Suprapubic skin (tissue), 4 donors: ENCODE data around the gene FKBP9. TPM values are rescaled to one million over a fixed set of nuclear protein-coding genes. Genes with fewer than 3 reads are reported as not detected.
"Not testable (repeated sequence)": the region's sequence is repeated elsewhere in the genome, so short reads cannot be mapped to it uniquely, and the experiment has no call there.

Experiments
- DNase-seq, 2 donors: peaks; one replicate each; pipeline ENCODE4 v3.0.0-alpha.2; 2019; ENCODE audit warnings: low spot score in 2 of 2
- H3K27ac ChIP-seq: fragments of 200-600 bp; sonication (generic); one replicate; pipeline ENCODE4 v1.5.1; 2019
- H3K27me3 ChIP-seq: fragments of 200-600 bp; sonication (generic); one replicate; pipeline ENCODE4 v1.5.1; 2019
- H3K36me3 ChIP-seq: fragments of 200-600 bp; sonication (generic); one replicate; pipeline ENCODE4 v1.5.1; 2019
- H3K4me1 ChIP-seq: fragments of 200-600 bp; sonication (generic); one replicate; pipeline ENCODE4 v1.5.1; 2019
- H3K4me3 ChIP-seq: fragments of 200-600 bp; sonication (generic); one replicate; pipeline ENCODE4 v1.5.1; 2019; ENCODE audit warnings: mild to moderate bottlenecking
- H3K9me3 ChIP-seq: fragments of 200-600 bp; sonication (generic); one replicate; pipeline ENCODE4 v1.5.1; 2019
- EP300 ChIP-seq: sonication (generic); formaldehyde crosslinking; IDR thresholded peaks from one replicate; pipeline ENCODE4 v1.6.1; 2017; ENCODE audit warnings: antibody characterized with exemption
- POLR2A ChIP-seq, 2 donors: fragments of 450-650 bp; IDR thresholded peaks; one replicate each; pipeline ENCODE4 v1.6.1; 2017; ENCODE audit warnings: antibody characterized with exemption in 2 of 2, mild to moderate bottlenecking in 2 of 2, moderate library complexity in 2 of 2
- POLR2AphosphoS5 ChIP-seq, 3 donors: sonication (generic); formaldehyde crosslinking; IDR thresholded peaks; one replicate each; pipeline ENCODE4 v1.6.1; 2017; ENCODE audit warnings: antibody characterized with exemption in 3 of 3
- WGBS: methylation state at CpG from one replicate; pipeline ENCODE4 v1.1.5; 2018; 5-methylcytosine and 5-hydroxymethylcytosine counted together
- total RNA-seq, 4 donors: library from RNA; depleted of rRNA; stranded (reverse); fragments of >200 nt; gene quantifications; one replicate each; pipeline ENCODE4 v1.1.0, GENCODE V29; 2016
- TF ChIP-seq, protein P1 (sequence below), 2 donors: fragments of 200-600 bp in 1 of 2; fragments of 450-650 bp in 1 of 2; sonication (generic) in 1 of 2; IDR thresholded peaks; one replicate each; pipeline ENCODE4 v1.5.1; 2016 to 2019; ENCODE audit warnings: antibody characterized with exemption in 2 of 2, mild to moderate bottlenecking in 1 of 2, moderate library complexity in 1 of 2

The FKBP9 gene
- total RNA-seq, 4 donors from 2014 or later = 79.7 to 131 (median 93.5) TPM

DNA sequence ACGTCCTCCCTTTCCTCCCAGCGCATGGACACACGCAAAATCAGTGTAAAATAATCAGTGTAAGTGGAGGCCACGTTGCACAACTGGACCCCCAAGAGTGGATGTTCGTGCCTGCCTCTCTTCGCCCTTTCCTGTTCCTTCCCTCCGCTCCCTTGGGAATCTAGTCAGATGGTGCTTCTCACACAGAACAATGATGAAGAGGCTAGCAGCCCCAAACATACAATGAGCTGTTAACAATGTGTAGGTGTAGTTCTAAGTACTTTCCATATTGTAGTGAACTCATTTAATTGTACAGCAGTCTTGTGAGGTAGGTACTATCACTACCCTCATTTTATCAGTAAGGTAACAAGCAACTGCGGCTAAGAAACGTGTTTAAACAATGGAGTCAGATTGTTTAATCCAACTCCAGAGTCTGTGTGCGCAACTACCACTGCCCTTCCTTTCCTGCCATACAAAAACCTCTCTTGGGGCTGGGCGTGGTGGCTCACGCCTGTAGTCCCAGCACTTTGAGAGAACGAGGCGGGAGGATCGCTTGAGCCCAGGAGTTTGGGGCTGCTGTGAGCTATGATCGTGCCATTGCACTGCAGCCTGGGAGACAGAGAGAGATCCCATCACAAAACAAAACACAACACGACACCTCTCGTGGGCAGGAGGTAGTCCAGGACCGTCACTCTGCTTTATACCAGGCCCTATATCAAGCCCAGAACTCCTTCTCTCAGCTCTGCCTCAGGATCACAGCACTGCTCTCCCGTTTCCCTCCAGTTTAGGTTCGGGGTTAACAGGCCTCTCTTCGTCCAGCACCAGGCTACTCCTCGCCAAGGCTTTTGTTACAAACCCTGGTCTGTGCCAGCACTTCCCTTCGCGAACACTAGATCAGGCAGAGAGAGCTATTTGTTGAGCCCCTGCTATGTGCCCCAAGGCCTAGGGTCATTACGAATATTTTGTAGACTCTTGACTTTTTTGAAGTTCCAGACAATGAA lies 1.1 kb downstream of the FKBP9 start:
- H3K9me3 ChIP-seq = no peaks in the 10 kb centered on the region
- no peak for TF ChIP-seq POLR2AphosphoS5 (IDR thresholded peaks at IDR 0.05)
- no peak for TF ChIP-seq EP300
- no peak for TF ChIP-seq POLR2A (IDR thresholded peaks at IDR 0.05)
- TF ChIP-seq, protein P1, sequence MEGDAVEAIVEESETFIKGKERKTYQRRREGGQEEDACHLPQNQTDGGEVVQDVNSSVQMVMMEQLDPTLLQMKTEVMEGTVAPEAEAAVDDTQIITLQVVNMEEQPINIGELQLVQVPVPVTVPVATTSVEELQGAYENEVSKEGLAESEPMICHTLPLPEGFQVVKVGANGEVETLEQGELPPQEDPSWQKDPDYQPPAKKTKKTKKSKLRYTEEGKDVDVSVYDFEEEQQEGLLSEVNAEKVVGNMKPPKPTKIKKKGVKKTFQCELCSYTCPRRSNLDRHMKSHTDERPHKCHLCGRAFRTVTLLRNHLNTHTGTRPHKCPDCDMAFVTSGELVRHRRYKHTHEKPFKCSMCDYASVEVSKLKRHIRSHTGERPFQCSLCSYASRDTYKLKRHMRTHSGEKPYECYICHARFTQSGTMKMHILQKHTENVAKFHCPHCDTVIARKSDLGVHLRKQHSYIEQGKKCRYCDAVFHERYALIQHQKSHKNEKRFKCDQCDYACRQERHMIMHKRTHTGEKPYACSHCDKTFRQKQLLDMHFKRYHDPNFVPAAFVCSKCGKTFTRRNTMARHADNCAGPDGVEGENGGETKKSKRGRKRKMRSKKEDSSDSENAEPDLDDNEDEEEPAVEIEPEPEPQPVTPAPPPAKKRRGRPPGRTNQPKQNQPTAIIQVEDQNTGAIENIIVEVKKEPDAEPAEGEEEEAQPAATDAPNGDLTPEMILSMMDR (IDR thresholded peaks at IDR 0.05) = no peak
- 14% methylated on average over 23 of the region's 26 CpGs for WGBS
- H3K27ac ChIP-seq = peak overlapping the region; percentile 96
- no peaks in the 10 kb centered on the region for H3K27me3 ChIP-seq
- peaks cover 27% of the 10 kb centered on the region for H3K4me1 ChIP-seq
- no peaks in the 10 kb centered on the region for H3K36me3 ChIP-seq
- peak overlapping the region; percentile 99 for H3K4me3 ChIP-seq
- peak; percentile 79 to 85 for DNase-seq

DNA sequence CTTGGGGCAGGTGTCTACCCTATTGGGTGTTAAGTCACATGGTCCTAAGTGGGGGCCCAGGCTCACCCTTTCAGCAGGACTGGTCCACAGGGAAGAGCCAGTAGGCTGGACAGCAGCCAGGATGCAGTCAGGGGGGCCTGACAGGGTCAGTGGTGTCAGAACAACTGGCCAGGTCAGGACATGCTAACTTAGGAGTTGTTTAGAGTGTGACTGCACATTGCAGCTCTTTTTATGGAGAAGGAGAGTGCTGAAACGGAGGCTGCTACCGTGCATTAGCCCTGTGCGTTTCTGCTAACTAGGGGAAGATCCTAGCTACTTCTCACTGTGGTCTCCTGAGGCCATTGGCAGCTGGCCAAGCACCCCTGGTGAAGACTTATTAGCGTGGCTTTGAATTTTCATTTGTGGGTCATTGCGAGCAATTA lies 6.7 kb downstream of the FKBP9 start:
- peaks cover 30% of the 10 kb centered on the region for H3K4me1 ChIP-seq
- WGBS = 33% methylated on average over 5 of the region's 5 CpGs
- H3K9me3 ChIP-seq, H3K36me3 ChIP-seq, H3K27me3 ChIP-seq, DNase-seq, H3K27ac ChIP-seq, H3K4me3 ChIP-seq: not testable (repeated sequence)

DNA sequence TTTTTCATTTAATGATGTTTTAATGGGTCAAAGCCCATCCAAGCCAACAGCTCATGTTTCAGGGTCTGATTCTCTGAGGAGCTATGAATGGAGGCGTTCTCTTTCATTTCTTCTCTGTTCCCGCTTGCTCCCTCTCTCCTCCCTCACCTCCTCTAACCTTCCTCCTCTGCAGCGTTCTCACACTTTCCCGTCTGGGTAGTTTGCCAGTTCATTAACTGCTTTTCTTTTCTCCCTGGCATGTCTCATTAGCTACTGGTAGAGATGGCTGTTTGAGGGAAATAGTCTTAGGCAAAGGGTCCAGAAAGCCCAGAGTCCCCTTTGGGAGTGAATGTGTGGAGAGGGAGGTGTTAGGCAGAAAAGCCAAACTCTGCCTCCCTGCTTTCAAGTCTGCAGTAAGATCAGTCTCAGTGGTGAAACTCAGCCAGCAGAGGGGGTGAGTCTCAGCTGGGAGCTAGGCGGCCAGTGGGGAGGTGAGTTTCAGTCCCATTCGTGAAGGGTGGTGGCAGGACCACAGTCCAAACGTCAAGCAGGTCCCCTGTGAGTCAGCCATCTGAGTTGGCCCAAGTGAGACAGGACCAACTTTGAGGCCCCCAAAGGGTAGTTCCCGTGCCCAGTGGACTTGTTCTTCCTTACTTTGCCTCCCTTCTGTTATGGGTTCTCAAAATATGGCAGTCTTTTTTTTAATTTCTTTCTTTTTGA lies 7.4 kb downstream of the FKBP9 start:
- H3K36me3 ChIP-seq, H3K9me3 ChIP-seq, H3K4me3 ChIP-seq, H3K27me3 ChIP-seq, DNase-seq: not testable (repeated sequence)
- Histone ChIP-seq H3K27ac (peak overlapping the region; percentile 24), H3K4me1 (peaks cover 25% of the 10 kb centered on the region)
- TF ChIP-seq, protein P1 (IDR thresholded peaks at IDR 0.05) = peak in 1 of 2 donors; percentile 25
- WGBS = 15% methylated on average over 8 of the region's 8 CpGs

DNA sequence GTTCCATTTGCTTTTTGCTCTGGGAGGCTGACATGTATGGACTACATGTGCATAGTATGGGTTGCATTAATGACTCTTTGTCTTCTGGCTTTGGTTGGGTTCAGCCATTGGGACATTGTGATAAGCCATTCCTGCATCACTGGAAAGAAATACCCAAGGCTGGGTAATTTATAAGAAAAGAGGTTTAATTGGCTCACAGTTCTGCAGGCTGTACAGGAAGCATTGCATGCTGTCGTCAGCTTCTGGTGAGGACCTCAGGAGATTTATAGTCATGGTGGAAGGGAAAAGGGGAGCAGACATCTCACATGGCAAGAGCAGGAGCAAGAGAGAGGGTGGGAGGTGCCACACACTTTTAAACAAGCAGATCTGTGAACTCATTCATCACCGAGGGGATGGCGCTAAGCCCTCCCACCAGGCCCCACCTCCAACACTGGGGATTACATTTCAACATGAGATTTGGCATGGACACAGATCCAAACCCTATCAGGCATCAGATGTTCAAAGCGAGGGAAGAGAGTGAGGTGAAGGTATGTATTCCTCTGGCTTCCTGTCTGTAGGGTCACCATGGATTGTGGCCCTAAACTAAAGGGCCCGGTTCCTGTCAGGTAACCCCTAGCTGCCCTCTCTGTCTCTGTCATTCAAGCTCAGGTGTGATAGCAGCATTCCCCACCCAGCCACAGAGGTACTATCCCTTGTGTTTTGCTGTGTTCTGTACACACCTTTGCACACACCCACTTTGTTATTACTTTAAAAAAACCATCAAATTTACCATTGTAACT lies 9.4 kb downstream of the FKBP9 start:
- H3K4me1 ChIP-seq = peaks cover 21% of the 10 kb centered on the region
- 64% methylated on average over 4 of the region's 5 CpGs for WGBS
- not testable (repeated sequence) for H3K9me3 ChIP-seq, DNase-seq, H3K36me3 ChIP-seq, H3K27me3 ChIP-seq, H3K4me3 ChIP-seq, H3K27ac ChIP-seq

DNA sequence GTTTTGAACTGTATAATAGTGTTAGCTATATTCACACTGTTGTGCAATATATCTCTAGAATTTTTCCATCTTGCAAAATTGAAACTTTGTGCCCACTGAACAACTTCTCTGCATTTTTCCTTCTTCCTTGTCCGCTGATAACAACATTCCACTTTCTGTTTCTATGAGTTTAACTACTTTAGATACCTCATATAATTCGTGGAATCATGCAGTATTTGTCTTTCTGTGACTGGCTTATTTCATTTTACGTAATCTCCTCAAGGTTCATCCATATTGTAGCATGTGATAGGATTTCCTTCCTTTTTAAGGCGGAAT lies 10.0 kb downstream of the FKBP9 start:
- not testable (repeated sequence) for H3K4me3 ChIP-seq, H3K9me3 ChIP-seq, H3K27me3 ChIP-seq, DNase-seq, H3K27ac ChIP-seq, H3K36me3 ChIP-seq
- H3K4me1 ChIP-seq = peaks cover 24% of the 10 kb centered on the region
- WGBS = 87% methylated on average over 4 of the region's 4 CpGs

DNA sequence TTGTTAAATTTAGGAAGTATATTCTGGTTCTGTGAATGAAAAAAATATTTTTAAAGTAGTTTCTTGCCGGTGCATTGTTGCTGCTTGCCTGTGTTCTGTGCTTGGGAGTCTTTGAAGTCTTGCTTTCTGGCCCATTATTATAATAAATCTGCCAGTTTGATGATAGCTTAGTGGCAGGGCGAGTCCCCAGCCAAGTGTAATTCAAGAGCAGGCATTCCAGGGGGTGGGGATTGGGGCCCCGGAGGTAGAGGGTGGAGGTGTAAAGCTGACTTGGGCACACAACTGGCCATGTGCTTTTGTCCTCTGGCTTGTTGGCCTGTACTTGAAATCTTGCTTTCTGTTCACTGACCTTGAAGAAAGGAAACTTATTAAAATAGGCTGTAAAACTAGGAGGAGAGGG lies 14.7 kb downstream of the FKBP9 start:
- peaks cover 11% of the 10 kb centered on the region for H3K4me1 ChIP-seq
- not testable (repeated sequence) for H3K9me3 ChIP-seq, H3K4me3 ChIP-seq, H3K27me3 ChIP-seq, H3K27ac ChIP-seq, H3K36me3 ChIP-seq, DNase-seq
- 10% methylated on average over 3 of the region's 3 CpGs for WGBS

DNA sequence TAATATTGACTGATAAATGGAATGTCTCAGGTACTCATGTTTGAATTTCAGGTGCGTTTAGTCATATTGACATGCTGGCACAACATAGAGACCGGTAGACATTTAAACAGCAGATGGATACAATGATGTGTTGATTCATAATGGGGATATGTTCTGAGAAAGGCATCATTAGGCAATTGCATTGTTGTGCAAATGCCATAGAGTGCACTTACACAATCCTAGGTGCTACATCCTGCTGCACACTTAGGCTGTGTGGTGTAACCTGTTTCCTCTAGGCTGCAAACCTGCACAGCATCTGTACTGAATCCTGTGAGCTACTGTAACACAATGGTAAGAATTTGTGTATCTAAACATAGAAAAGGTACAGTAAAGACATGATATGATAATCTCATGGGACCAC lies 19.9 kb downstream of the FKBP9 start:
- DNase-seq, H3K4me3 ChIP-seq, H3K27me3 ChIP-seq, H3K9me3 ChIP-seq, H3K4me1 ChIP-seq, H3K27ac ChIP-seq, H3K36me3 ChIP-seq: not testable (repeated sequence)
- WGBS = 81% methylated on average over 2 of the region's 2 CpGs
- TF ChIP-seq POLR2AphosphoS5 (IDR thresholded peaks at IDR 0.05) = peak in 2 of 3 donors; percentile 27 to 28

DNA sequence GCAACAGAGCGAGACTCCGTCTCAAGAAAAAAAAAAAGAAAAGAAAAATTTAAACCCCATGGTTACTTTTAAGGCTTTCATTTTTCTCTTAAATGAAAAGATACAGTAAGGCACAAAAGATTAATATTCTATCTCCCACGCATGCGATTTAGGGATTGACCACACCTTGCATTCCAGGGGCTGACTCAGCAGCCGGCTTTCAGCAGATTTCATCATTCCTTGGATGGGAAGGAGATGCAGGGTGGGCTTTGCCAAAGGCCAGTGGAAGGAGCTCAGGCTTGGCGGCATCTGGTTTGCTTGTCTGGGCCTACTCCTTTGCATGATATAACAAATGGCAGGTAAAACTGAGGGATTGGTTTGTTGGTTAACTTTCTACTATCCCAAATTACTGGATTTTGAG lies 22.0 kb downstream of the FKBP9 start:
- 44% methylated on average over 6 of the region's 6 CpGs for WGBS
- not testable (repeated sequence) for H3K4me3 ChIP-seq, H3K9me3 ChIP-seq, H3K27ac ChIP-seq, H3K27me3 ChIP-seq, H3K36me3 ChIP-seq, H3K4me1 ChIP-seq
- peak in 1 of 2 donors; percentile 72 for DNase-seq

DNA sequence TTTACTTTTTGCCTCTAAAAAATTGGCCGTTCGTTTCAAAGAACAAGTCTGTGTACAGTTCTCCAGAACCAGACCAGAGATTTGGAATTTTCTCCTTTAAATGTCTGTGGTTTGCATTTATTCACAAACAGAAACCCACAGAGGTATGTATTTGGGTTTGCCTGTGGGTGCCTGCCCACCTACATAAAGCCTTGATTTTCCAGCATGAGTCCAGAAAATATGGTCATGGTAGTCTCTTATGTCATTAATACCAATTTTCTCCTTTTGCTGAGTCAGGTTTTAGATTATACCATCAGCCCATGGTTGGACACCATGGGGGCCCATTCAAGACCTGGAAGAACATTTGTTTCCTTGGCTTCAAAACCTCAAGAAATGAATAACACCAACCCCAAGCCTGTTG lies 22.7 kb downstream of the FKBP9 start:
- not testable (repeated sequence) for H3K4me3 ChIP-seq, H3K27me3 ChIP-seq, H3K4me1 ChIP-seq, DNase-seq, H3K27ac ChIP-seq, H3K36me3 ChIP-seq, H3K9me3 ChIP-seq
- WGBS = no CpG with 5 or more reads among the region's 2 CpGs

DNA sequence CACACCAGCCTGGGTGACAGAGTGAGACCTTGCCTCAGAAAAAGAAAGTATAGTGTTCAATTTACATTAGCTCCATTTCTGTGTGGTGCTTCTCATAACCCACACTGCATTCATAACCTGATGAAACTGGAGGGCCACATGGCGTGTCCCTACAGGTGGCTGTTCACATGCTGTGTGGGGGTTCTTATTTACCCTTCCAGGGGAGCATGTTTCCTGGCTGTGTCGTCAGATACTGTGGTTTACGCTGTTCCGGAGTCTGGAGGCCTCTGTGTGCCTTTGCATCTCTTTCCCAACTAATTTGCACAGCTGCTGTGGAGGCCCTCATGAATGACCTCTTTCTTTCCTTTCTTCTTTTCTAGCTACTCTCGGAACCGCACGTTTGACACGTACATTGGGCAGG lies 30.9 kb downstream of the FKBP9 start:
- H3K36me3 ChIP-seq = peaks cover 16% of the 10 kb centered on the region
- not testable (repeated sequence) for H3K27me3 ChIP-seq, H3K27ac ChIP-seq, H3K9me3 ChIP-seq, H3K4me3 ChIP-seq, DNase-seq
- peaks cover 10% of the 10 kb centered on the region for H3K4me1 ChIP-seq
- 76% methylated on average over 8 of the region's 8 CpGs for WGBS

DNA sequence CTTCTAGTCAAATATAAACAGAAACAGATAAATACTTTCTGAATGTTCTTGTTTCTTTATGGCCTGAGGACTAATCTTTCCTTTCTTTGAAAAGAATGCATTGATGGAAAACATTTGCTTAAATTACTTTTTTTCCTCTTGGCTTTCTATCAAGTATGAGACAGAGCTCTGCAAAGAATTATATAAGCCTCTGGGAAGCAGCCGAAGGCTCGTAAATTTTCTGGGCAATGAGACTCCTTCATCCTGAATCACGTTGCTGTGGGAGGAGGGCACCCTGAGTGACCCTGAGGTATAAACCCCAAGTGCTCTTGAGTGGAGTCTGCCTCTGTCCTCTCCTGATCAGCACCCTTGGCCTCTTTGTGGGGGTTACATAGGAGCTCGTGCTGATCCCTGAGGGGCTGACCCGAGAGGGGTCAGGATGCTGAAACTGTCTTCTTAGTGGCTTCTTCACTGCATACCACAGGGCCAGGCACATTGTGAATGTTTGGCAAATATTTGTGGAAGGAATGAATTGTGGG lies 33.9 kb downstream of the FKBP9 start:
- H3K27ac ChIP-seq, H3K36me3 ChIP-seq, H3K4me3 ChIP-seq, DNase-seq, H3K9me3 ChIP-seq, H3K27me3 ChIP-seq: not testable (repeated sequence)
- peaks cover 10% of the 10 kb centered on the region for H3K4me1 ChIP-seq
- WGBS = 30% methylated on average over 2 of the region's 5 CpGs
